Superior temporal gyrus (tissue), 1 donor: Measurements from ENCODE around the gene COX17.

ENCODE experiments used
- DNase-seq: peaks from one replicate; pipeline ENCODE4 v3.0.0-alpha.2; 2016; ENCODE audit errors: extremely low spot score

The COX17 gene

DNA sequence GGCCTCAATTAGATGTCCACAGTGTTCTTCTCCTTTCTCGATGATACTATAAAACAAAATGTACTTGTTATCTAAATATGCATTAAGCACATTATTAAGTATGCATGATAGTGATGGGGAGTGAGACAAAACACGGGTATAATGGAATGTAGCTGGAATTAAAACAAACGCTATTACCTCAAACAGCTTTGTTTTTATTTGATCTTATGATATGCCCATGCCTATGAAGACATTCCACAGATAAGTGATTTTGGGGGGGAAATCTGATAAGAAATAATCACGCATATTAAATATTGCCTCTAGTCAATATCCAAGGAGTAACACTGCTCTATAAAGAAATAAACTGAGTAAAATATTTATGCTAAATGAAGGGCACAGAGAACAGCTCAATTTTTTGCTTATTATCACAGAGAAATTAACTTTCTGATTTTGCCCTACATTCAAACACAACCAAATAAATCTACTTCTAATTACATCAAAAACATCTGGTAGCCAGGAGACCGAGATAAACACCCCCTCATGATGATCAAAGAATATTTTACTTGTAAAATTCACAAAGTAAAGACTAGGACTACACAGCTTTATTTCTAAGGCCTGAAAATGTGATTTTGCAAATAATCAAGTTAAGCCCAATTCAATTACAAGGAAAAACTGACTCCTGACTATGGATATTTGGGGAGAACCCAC, 1.9 kb downstream of the COX17 start:
- DNase-seq: no peak

DNA sequence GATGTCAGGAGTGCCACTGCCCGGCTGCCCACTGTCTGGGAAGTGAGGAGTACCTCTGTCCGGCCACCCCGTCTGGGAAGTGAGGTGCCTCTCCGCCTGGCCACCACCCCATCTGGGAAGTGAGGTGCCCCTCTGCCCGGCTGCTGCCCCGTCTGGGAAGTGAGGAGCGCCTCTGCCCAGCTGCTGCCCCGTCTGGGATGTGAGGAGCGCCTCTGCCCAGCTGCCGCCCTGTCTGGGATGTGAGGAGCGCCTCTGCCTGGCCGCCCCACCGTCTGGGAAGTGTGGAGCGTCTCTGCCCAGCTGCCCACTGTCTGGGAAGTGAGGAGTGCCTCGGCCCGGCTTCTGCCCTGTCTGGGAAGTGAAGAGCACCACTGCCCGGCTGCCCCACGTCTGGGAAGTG, 3.3 kb downstream of the COX17 start:
- DNase-seq: no peak

DNA sequence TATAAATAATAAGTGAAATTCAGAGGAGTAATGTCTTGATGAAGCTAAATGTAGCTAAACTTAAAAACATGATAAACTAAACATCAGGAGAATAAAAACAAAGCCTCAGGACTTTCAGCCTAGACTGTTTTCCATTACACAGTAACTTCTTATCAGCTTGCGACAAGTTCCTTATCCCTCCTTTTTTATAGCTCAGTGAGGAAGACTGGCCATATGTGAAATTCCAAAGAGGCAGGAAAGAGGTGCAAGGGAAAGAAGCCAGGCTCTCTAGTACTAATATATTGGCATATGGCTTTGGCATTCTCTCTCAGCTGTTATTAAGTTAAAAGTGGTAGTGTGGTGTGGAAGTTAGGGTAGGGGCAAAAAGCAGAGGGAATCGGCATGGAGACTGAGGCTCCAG, 4.4 kb downstream of the COX17 start:
- DNase-seq: no peak

DNA sequence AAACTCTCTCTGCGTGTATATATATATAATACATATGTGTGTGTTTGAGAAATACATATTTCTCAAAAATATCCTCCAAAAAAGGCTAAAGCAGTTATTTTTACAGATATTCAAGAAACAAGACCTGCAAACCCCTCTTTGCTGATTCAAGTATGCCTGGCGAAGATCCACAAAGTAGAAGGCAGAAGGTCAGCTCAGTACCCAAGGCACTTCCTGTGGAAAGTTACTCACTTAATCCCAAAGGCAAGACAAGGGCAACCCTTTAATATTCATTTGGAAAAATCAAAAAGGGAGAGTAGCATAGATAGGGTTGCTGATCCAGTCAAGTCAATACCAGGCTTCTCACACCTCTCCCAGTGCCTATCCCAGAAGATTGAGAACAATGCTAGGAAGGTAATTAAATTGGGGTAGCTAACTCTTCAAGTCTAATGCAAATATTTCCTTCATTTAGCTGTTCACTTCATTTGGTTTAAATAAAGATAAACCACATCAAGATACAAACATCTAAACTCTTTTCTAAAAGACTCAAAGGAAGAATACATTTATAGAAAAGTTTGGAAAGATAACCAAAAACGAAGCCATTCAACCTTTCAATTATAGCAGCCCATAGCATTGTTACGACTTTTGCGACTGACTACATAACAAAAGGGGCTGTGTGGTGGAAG, 7.2 kb downstream of the COX17 start:
- no peak for DNase-seq

DNA sequence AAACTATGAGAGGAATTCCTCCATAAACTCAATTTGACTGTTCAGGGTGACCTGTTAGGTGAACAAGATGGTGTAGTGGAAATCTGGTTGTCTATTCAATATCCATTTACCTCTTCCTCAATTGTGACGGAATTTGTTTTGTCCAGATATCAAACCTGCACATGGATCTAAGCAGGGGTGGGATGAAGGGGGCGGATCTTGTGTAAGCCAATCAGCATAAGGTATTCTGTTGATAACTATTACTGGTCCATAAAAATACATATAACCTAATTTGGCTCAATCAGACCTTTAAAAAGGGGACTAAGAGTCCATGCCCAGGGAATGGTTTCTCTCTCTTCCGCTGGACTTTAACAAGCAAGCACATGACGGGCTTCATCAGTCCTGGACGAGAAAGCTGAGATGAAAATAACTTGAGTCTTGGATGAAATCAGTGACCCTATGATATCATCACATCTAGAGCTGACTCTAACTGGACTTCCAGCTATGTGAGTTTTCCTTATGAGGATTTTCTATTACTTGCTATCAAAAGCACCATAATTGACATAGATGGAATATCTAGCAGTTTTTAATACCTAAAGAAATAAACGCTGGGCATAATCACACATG, 11.1 kb downstream of the COX17 start:
- no peak for DNase-seq

DNA sequence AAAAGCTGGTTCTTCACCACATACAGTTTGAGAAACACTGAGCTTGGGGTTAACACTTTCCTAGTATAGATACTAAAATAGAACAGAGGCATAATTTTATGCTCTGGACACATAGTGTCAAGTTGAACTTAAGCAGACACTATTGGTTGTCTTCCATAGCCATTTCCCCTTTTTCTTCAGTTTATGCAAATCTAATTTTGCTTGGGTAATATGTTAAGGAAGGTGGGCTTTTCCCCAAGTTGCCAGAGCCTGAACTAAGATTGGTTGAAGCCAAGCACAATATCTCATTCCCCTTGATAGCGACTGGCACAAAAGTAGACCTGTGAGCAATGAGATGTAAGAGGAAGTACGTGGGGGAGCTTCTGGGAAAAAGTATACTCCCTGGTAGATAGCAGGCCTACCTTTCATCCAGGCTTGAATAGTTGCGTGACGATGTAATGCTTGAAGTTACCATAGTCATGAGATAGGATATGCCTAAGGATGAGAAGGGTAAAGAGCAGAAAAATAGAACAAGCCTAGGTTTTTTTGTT, 12.3 kb downstream of the COX17 start:
- DNase-seq: no peak

DNA sequence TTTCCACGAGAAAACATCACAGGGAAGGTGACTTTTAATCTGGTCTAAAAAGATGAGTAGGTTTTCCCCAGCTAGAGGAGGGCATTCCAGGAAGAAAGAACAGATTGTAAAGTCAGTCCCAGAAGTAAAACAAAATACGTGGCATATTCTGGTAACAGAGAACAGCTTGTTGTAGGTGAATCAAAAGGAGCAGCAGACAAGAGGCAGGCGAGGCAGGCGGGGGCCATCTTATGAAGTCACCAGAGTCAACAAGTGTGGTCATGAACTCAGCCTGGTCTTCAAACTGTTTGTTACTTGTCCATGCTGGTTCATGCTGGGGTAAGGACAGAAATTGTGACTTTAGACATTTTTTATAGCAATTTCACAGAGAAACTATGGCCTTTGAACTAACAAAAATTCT, 12.8 kb downstream of the COX17 start:
- DNase-seq: no peak

DNA sequence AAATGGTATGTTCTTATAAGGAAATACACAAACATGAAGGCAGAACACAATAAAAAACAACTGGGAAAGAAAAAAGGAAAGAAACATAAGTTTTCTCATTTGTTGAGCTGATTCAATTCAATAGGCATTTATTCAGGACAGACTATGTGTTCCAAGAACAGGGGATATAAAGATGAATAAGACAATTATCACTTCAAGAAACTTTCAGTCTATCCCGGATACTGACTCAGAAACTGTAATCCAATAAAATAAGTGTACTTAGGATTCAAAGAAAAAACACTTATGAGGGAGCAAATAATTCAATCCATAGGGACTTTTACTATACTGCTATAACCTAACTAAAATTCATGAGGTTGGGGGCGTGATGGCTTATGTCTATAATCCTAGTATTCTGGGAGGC, 13.3 kb downstream of the COX17 start:
- no peak for DNase-seq

DNA sequence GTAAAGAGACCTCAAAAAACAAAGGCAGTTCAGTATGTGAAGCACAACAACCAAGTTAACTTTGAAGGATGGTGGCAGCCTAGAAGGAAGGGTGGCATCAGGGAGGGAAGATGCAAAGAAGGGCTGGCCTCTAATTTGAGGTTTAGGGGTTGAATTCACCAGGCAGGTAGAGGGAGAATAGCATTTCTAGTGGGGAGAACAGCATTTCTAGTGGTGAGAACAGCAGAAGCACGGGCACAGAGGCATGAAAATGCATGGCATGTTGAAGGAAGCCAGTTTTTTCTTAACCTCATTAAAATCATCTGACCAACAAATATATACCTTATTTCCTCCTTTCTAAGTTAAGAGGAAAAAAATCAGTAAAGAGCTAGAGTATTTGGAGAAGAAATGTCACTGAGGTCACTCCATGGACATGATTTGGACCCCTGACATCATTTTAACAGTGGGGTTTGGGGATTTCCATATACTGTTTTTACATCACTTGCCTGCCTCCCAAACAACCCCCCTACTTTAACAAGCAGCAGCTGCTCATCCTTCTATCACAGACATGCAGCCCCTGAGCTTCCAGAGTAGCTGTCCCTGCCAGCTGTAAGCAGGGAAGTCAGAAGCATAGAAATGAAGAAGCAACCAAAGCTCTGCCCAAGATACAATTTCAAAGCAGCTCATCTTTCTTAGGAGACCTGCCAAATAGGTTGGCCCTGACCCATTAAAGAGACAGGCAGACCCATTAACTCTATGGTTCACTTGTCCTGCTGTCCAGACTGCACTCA, 14.4 kb downstream of the COX17 start:
- no peak for DNase-seq

DNA sequence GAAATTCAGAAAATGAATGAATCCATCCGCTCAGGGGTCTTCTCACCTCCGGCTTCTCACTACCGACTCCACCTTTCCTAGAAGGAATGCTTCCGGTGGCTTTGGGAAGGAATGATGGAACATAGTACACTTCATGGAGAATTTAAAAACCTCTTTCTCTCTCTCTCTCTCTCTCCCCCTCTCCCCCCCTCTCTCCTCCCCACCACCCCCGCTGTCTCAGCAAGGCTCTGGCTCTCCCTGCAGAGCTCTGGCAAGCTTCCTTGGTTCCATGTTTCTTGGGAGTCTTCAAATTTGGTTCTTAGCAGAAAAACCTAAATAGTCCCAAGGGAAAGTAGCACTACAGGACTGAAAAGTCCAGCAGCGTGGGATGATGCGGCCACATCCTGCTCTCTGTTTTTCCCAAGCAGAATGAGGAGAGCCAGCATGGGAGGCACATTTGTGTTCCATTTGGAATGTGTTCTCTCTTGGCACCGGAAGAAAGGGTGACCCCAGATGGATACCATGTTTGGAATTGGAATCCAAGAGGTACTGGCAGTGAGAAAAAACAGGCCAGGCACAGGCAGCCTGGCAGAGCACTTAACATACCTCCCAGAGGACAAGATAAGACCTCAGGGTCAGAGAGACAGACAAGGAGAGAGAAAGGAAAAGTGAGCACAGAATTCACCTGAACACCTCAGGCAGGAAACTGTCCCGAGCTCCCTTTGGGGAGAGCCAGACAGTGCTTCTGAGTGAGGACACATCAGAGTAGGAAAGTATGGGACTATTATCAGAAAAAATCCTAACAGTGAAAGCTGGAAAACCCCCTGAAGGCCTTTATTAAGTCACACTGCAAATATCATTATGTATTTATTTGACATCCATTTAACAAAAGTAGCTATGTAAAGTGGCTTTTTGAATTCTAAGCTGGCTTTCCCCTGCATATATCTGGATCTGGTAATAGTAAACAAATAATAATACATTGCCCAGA, 16.4 kb downstream of the COX17 start, which contains the start of gene POPDC2:
POPDC2 (minus strand) TSS at position 116 of the 967 bp plus-strand sequence. CDS start 166 bp downstream, outside the sequence.
- no peak for DNase-seq

DNA sequence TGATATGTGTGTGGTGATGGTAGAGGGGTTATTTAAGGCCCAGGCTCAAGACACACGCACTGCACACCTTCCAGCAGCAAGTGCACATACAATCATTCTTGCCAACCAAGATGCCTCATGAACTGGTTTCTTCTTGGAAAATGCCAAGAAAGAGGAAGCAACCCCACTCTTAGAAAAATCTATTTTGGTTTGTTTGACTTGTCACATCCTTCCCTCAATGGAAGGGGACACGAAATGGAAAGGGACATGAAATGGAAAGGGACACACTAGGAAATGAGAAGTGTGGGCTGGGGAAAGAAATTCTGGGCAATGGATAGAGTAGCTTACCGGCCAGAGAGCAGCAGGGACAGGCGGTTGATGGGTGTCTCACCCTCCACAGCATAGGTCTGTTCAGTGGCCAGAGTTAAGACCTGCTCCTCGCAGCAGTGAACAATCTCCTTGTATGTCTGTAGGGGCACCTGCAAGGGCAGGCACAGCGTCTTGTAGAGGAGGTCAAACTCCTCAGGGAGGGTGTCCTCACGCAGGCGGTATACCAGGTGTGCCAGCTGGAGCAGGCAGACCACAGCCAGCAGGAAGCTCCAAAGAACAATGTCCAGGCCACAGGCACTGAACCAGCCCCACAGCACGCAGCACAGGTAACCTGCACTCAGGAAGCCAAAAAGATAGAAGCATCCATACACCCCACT, 17.5 kb downstream of the COX17 start:
- no peak for DNase-seq

DNA sequence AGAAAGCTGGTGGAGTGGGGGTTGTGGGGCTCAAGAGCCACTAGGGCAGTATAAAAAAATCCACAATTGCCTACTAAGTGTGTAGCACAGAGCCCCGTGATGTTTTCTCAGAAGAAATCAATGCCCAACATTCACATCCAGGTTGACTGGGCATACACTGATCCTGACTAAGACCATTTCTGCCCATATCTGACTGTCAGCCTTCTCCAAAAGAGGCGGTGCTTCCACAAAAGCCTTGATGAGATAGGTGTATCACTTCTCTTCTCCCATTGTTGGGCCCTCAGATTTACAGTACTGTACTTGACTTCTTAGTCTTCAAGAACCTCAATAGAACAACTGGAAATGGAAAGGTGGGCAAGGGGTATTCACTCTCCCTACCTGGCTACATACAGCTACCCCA, 18.2 kb downstream of the COX17 start:
- DNase-seq: no peak

DNA sequence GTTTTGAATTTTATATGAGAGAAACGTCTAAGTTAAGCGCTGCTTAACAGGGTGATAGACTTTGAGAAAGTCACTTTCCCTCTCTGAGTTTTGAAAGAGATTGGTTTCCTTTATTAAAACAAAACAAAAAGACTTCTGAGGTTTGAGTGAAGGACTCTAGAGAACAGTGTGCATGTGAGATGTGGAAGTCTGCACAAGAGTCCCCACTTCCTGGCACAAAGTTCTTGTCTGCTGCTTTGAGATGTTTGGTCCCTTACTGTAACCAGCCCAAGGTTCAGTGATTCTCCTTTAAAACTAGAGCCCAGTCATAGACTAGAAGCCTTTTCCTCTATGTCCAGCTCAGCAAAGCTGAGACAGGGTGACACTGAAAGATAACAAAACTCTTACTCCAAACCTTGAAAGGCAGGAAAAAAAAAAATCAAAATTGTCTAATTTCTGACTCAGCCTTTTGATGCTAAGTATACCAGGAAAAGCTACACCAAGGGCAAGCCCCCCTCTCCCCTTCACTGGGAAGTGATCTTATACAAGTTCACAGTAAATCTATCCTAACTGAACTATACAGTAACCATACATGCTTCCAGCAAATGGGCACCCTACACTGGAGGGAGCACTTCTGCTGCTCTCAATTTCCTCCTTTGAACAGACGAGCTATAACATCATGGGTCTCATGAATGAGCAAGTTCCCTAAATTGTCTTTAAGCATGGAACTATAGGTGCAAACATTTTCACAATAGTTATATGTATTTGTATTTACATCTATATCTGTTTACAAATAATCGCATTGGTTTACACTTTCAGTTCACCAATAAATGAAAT, 19.1 kb downstream of the COX17 start:
- DNase-seq: no peak

DNA sequence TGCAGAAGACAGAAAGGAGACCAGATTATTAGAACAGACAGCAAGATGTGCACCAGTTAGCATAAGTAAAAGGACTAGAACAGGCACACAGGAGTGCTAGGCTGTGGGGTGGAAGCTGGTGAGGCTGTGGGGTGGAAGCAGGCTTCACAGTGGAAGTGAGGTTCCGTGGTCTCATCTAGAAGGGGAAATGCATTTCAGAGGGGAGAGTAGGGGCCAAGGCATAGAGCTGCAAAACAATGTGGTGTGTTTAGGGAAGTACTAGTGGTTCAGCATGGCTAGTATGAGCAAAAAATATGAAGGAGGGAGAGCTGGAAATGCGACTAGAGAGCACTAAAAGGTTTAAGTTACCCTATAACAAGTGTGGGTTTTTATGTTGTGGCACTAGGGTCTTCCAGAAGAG, 23.3 kb downstream of the COX17 start:
- DNase-seq: no peak

DNA sequence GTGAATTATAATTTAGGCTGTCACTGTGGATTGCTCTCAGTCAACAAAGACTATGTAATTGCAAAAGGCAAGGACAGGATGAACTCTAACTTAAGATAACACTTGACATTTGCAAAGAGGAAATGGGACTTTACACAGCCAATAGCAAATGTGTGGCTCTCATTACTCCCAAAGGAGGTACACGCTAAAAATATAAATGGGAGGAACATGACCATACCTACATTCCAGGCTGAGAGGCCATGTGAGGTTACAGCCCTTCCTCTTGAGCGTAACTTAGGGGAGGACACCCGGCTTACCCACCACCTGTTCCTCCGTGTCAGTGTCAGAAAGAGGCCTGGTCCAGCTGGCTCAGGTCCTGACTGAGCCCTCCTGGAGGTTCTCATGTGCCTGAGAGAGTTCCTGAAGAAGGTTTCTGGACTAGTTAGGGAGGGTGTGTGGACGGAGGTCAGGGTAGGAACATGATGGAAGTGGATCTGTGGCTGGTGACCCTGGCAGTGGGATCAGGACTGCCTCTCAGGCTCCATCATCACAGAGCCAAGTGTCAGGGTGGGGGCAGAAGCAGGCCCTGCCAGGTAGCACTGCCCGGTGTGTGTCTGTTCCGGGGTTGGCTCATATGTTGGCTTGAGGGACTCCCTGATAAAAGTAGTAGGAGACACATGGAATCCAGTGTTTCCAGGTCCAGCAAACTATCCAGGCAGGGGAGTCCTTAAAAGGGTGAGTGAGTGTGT, 24.7 kb downstream of the COX17 start:
- DNase-seq: no peak

DNA sequence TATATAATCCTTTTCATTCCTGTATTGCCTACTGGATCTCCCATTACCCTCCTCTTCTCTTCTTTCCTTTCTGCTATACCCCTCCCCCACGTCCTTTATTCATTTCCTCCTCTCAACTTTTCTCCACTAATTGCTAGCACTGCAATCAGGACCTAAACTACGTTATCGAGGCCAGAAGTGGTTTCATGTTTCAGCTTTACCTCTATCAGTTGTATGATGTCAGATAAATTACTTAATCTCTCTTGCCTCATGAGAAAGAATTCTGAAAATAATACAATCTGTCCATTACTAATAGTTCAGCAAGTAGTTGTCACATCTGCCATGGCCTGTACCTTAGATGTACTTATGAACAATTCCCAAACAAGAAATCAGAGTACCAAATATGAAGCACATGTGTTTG, 27.4 kb downstream of the COX17 start:
- DNase-seq: no peak

DNA sequence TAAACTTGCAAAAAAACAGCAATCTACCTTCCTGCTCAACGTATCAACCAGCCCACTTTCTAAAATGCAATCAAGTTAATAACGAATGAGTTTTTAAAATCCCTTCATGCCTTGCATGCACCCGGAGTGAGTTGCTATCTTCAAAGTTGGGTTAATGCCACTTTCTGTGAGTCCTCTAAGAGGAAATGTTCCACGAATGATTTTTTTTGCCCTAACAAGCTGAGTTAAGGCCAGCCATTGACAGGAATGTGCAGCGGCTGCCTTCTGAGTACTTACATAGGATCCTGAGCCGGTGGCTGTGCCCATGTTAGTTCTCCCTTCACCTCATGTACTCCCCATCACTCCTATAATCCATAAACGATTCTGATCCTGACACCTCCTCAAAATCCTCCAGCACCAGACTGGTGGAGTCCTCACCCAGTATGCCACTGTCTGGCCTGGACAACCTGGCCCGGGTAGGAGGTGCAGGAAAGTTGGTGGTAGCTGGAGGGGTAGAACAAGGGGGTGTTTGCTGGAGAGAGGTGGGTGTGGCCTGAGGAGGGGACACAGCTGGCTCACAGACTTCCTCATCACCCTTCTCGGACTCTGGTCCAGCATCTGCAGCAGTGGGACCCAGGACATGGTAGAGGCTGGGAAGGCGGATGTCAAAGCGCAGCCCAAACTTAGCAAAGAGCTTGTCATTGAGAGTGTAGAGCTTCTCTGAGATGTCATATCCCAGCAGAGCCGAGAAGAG, 29.2 kb downstream of the COX17 start:
- DNase-seq: no peak

DNA sequence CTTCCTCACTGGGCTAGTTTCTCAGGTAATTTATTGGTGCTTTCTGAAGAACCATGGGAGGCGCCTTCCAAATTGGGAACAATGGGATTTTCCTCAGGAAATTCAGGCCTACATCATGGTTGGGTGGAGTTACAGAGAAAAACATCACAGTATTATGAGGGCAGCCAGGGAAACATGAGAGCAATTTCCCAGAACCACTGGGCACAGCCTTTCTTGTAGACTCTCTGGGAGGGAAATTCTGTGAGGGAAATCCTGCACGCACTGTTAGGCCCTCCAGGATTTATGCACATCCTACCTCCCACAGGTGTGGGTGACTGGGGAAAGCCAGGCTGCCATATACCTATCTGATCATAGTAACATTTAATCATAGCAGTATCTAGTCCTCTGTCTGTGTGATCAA, 30.0 kb downstream of the COX17 start:
- DNase-seq: no peak
